Left ventricle myocardium inferior (tissue), 1 donor: Measurements from ENCODE around the gene KCNMA1. TPM values are rescaled to one million over a fixed set of nuclear protein-coding genes. Genes with fewer than 3 reads are reported as not detected.

Experiments
- DNase-seq: peaks from one replicate; pipeline ENCODE4 v3.0.0-alpha.2; 2020
- H3K27ac ChIP-seq: fragments of 200-600 bp; replicated peaks from 2 replicates; pipeline ENCODE4 v1.8.0; 2021
- H3K27me3 ChIP-seq: fragments of 200-600 bp; 2 replicates; pipeline ENCODE4 v1.8.0; 2021; ENCODE audit warnings: low read depth
- H3K36me3 ChIP-seq: fragments of 200-600 bp; 2 replicates; pipeline ENCODE4 v1.8.0; 2021
- H3K4me1 ChIP-seq: fragments of 200-600 bp; 2 replicates; pipeline ENCODE4 v1.8.0; 2021
- H3K4me3 ChIP-seq: fragments of 200-600 bp; 2 replicates; pipeline ENCODE4 v1.8.0; 2021; ENCODE audit warnings: mild to moderate bottlenecking, moderate library complexity
- H3K9me3 ChIP-seq: fragments of 200-600 bp; replicated peaks from 2 replicates; pipeline ENCODE4 v1.8.0; 2021
- CTCF ChIP-seq: fragments of 200-600 bp; IDR thresholded peaks from 2 replicates; pipeline ENCODE4 v1.8.0; 2021; ENCODE audit warnings: antibody characterized with exemption, mild to moderate bottlenecking, borderline replicate concordance
- intact Hi-C: fragments of 100-400 bp; cut with micrococcal nuclease; formaldehyde crosslinking; loops from one replicate; pipeline ENCODE4 v1.11.0; 2022
- total RNA-seq: library from RNA; stranded (reverse); fragmentation: NEBNext Ultra II Directional; extraction: Animal tissue kit (Norgen Biotek cat#: 25700); gene quantifications from one replicate; pipeline ENCODE4 v1.2.1, GENCODE V29; 2021
- donor health status: DM: no; HTN: yes; CAD: no; lungs with severe emphysema.

Gene KCNMA1
- total RNA-seq, 1 donor from 2014 or later = 1.8 TPM

- H3K27ac ChIP-seq = no peak overlapping the region
- H3K9me3 ChIP-seq = no peaks in the 10 kb centered on the region
- H3K4me3 ChIP-seq = no peak overlapping the region
- no peaks in the 10 kb centered on the region for H3K36me3 ChIP-seq
- intact Hi-C loops = no loop called here
- no peak for DNase-seq
- no peaks in the 10 kb centered on the region for H3K4me1 ChIP-seq
- no peak for TF ChIP-seq CTCF
- H3K27me3 ChIP-seq = peaks cover 96% of the 10 kb centered on the region
Observed at GRCh38 chr10:77411805-77412204, 225.8 kb downstream of the KCNMA1 start.

GRCh38 chr10:77410523-77410922, 227.1 kb downstream of the KCNMA1 start:
- DNase-seq = no peak
- H3K4me3 ChIP-seq = no peak overlapping the region
- H3K4me1 ChIP-seq = no peaks in the 10 kb centered on the region
- intact Hi-C loops = no loop called here
- TF ChIP-seq CTCF = no peak
- no peaks in the 10 kb centered on the region for H3K36me3 ChIP-seq
- no peak overlapping the region for H3K27ac ChIP-seq
- H3K9me3 ChIP-seq = no peaks in the 10 kb centered on the region
- H3K27me3 ChIP-seq = peaks cover 100% of the 10 kb centered on the region

- no peaks in the 10 kb centered on the region for H3K4me1 ChIP-seq
- intact Hi-C loops = no loop called here
- no peaks in the 10 kb centered on the region for H3K36me3 ChIP-seq
- no peak for DNase-seq
- no peak overlapping the region for H3K4me3 ChIP-seq
- H3K27me3 ChIP-seq = peaks cover 98% of the 10 kb centered on the region
- H3K27ac ChIP-seq = no peak overlapping the region
- TF ChIP-seq CTCF = no peak
- no peaks in the 10 kb centered on the region for H3K9me3 ChIP-seq
Observed at GRCh38 chr10:77409697-77410471, 227.7 kb downstream of the KCNMA1 start.

- no peak overlapping the region for H3K4me3 ChIP-seq
- no peak for TF ChIP-seq CTCF
- DNase-seq = no peak
- H3K27ac ChIP-seq = no peak overlapping the region
- intact Hi-C loops = no loop called here
- H3K27me3 ChIP-seq = peaks cover 98% of the 10 kb centered on the region
- no peaks in the 10 kb centered on the region for H3K4me1 ChIP-seq
- H3K9me3 ChIP-seq = no peaks in the 10 kb centered on the region
- H3K36me3 ChIP-seq = no peaks in the 10 kb centered on the region
Observed at GRCh38 chr10:77408259-77408658, 229.3 kb downstream of the KCNMA1 start.

GRCh38 chr10:77406764-77407430, 230.7 kb downstream of the KCNMA1 start:
- Histone ChIP-seq H3K4me1 (no peaks in the 10 kb centered on the region), H3K36me3 (no peaks in the 10 kb centered on the region), H3K27me3 (peaks cover 97% of the 10 kb centered on the region), H3K9me3 (no peaks in the 10 kb centered on the region), H3K27ac (no peak overlapping the region), H3K4me3 (no peak overlapping the region)
- DNase-seq = no peak
- TF ChIP-seq CTCF = no peak
- intact Hi-C loops = no loop called here
